ENCODE results near the gene TNN.

TNN gene

DNA sequence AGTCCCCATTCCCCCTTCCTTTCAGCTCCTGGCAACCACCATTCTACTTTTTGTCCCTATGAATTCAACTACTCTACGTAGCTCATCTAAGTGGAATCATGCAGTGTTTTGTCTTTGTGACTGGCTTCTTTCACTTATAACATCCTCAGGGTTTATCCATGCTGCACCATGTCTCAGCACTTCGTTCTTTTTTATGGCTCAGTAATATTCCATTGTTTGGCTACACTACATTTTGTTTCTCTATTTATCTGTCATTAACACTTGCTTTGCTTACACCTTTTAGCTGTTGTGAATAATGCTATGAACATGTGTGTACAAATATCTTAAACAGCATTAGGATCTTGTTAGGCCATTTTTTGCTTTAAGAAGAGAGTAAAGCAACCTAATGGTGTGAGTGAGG is 42.9 kb upstream of the TNN start:
- TF ChIP-seq FOXM1 (IDR thresholded peaks at IDR 0.05; ENCODE audit: borderline replicate concordance, low read depth) (no peak), CEBPB (IDR thresholded peaks at IDR 0.05) (no peak), YY1 (IDR thresholded peaks at IDR 0.05; ENCODE audit: low read depth) (no peak), TAF1 (IDR thresholded peaks at IDR 0.05; ENCODE audit: low read depth) (no peak), EP300 (IDR thresholded peaks at IDR 0.05; ENCODE audit: borderline replicate concordance) (no peak), NFIC (IDR thresholded peaks at IDR 0.05) (no peak), ZBTB7A (IDR thresholded peaks at IDR 0.05; ENCODE audit: low read depth) (no peak), TEAD4 (IDR thresholded peaks at IDR 0.05) (no peak), EGR1 (IDR thresholded peaks at IDR 0.05) (no peak), TCF12 (IDR thresholded peaks at IDR 0.05; ENCODE audit: low read depth) (no peak), CREB1 (IDR thresholded peaks at IDR 0.05; ENCODE audit: low read depth) (no peak), RAD21 (IDR thresholded peaks at IDR 0.05; ENCODE audit: low read depth) (no peak)
- TF ChIP-seq, protein P1, sequence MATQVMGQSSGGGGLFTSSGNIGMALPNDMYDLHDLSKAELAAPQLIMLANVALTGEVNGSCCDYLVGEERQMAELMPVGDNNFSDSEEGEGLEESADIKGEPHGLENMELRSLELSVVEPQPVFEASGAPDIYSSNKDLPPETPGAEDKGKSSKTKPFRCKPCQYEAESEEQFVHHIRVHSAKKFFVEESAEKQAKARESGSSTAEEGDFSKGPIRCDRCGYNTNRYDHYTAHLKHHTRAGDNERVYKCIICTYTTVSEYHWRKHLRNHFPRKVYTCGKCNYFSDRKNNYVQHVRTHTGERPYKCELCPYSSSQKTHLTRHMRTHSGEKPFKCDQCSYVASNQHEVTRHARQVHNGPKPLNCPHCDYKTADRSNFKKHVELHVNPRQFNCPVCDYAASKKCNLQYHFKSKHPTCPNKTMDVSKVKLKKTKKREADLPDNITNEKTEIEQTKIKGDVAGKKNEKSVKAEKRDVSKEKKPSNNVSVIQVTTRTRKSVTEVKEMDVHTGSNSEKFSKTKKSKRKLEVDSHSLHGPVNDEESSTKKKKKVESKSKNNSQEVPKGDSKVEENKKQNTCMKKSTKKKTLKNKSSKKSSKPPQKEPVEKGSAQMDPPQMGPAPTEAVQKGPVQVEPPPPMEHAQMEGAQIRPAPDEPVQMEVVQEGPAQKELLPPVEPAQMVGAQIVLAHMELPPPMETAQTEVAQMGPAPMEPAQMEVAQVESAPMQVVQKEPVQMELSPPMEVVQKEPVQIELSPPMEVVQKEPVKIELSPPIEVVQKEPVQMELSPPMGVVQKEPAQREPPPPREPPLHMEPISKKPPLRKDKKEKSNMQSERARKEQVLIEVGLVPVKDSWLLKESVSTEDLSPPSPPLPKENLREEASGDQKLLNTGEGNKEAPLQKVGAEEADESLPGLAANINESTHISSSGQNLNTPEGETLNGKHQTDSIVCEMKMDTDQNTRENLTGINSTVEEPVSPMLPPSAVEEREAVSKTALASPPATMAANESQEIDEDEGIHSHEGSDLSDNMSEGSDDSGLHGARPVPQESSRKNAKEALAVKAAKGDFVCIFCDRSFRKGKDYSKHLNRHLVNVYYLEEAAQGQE (IDR thresholded peaks at IDR 0.05; ENCODE audit: low read depth): no peak
- TF ChIP-seq, protein P2, sequence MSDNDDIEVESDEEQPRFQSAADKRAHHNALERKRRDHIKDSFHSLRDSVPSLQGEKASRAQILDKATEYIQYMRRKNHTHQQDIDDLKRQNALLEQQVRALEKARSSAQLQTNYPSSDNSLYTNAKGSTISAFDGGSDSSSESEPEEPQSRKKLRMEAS (IDR thresholded peaks at IDR 0.05): no peak
- TF ChIP-seq, protein P3, sequence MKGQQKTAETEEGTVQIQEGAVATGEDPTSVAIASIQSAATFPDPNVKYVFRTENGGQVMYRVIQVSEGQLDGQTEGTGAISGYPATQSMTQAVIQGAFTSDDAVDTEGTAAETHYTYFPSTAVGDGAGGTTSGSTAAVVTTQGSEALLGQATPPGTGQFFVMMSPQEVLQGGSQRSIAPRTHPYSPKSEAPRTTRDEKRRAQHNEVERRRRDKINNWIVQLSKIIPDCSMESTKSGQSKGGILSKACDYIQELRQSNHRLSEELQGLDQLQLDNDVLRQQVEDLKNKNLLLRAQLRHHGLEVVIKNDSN (IDR thresholded peaks at IDR 0.05): no peak

DNA sequence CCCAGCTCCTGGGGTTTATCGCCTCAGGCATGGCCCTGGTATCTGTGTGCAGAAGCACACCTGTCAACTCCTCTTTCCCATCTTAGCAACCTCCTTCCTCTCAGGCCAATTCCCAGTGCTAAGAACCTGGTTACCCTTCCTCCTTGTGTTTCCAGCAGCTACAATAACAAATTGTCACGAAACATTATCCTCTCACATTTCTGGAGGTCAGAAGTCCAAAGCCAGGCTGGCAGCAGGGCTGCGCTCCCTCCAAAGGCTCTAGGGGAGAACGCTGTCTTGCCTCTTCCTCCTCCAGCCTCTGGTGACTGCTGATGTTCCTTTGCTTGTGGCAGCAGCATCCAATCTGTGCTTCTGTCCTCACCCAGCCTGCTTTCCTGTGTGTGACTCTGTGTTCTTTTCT is 33.7 kb upstream of the TNN start:
- TF ChIP-seq YY1 (IDR thresholded peaks at IDR 0.05; ENCODE audit: low read depth): no peak
- TF ChIP-seq NFIC (IDR thresholded peaks at IDR 0.05): no peak
- TF ChIP-seq ZBTB7A (IDR thresholded peaks at IDR 0.05; ENCODE audit: low read depth): no peak
- TF ChIP-seq RAD21 (IDR thresholded peaks at IDR 0.05; ENCODE audit: low read depth): no peak
- TF ChIP-seq, protein P1 (IDR thresholded peaks at IDR 0.05; ENCODE audit: low read depth): no peak
- TF ChIP-seq TEAD4 (IDR thresholded peaks at IDR 0.05): no peak
- TF ChIP-seq, protein P3 (IDR thresholded peaks at IDR 0.05): no peak
- TF ChIP-seq, protein P2 (IDR thresholded peaks at IDR 0.05): no peak
- TF ChIP-seq EGR1 (IDR thresholded peaks at IDR 0.05): no peak
- TF ChIP-seq CEBPB (IDR thresholded peaks at IDR 0.05): no peak
- no peak for TF ChIP-seq CREB1 (IDR thresholded peaks at IDR 0.05; ENCODE audit: low read depth)
- TF ChIP-seq FOXM1 (IDR thresholded peaks at IDR 0.05; ENCODE audit: borderline replicate concordance, low read depth): no peak
- TF ChIP-seq EP300 (IDR thresholded peaks at IDR 0.05; ENCODE audit: borderline replicate concordance): no peak
- no peak for TF ChIP-seq TAF1 (IDR thresholded peaks at IDR 0.05; ENCODE audit: low read depth)
- TF ChIP-seq TCF12 (IDR thresholded peaks at IDR 0.05; ENCODE audit: low read depth): no peak

DNA sequence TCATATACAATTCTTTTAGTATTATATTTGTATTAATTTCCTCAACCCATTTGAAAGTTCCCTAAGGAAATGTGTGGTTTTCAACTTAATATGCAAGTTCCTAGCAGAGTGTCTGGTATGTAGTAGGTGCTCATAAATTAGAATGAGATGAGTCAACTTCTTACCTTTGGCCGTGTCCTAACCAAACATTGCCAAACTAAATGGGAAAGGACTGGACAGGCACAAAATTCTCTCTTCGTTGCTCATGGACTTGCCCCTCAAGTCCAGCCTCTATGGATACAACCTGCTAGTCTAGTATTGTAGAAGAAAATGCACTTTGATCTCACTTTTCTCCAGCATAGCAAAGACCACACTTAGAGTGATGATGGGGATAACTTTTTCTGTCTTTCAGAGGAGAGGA is 32.9 kb upstream of the TNN start:
- no peak for TF ChIP-seq RAD21 (IDR thresholded peaks at IDR 0.05; ENCODE audit: low read depth)

DNA sequence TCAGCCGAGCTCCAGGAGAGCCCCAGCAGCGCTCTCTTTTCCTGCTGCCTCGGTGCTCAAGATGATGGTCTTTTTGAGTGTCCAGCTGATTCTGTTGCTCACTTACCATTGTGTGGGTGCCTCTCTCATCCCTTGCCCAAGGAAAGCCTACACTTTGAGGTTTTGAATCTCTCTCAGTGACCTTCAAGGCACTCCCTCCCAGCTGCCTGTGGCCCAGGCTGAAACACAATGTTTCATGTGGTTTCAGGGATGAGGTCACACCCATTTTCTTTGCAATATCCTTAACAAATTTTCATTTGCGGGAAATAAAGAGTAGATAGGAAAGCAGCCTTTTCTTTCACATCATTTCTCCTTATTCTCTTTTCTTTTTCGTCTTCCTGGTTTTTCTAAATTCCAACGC is 31.8 kb upstream of the TNN start:
- TF ChIP-seq, protein P1 (IDR thresholded peaks at IDR 0.05; ENCODE audit: low read depth): no peak
- TF ChIP-seq, protein P2 (IDR thresholded peaks at IDR 0.05): no peak
- TF ChIP-seq TCF12 (IDR thresholded peaks at IDR 0.05; ENCODE audit: low read depth) (no peak), NFIC (IDR thresholded peaks at IDR 0.05) (no peak), EP300 (IDR thresholded peaks at IDR 0.05; ENCODE audit: borderline replicate concordance) (no peak), TEAD4 (IDR thresholded peaks at IDR 0.05) (no peak), ZBTB7A (IDR thresholded peaks at IDR 0.05; ENCODE audit: low read depth) (no peak), TAF1 (IDR thresholded peaks at IDR 0.05; ENCODE audit: low read depth) (no peak), YY1 (IDR thresholded peaks at IDR 0.05; ENCODE audit: low read depth) (no peak), RAD21 (IDR thresholded peaks at IDR 0.05; ENCODE audit: low read depth) (no peak)

Data from Ishikawa (cell line).